Loucy (cell line): Measurements from ENCODE around the gene VPS26B.

Experiments
- CTCF ChIP-seq: fragments of 200-600 bp; sonication (generic); conservative IDR thresholded peaks from 2 replicates; pipeline ENCODE4 v1.5.1; 2014; ENCODE audit warnings: mild to moderate bottlenecking, antibody characterized with exemption, low read length
- EZH2phosphoT487 ChIP-seq: fragments of 200-600 bp; IDR thresholded peaks from 2 replicates; pipeline ENCODE4 v1.6.1; 2018; ENCODE audit warnings: antibody characterized with exemption, mild to moderate bottlenecking, moderate library complexity, borderline replicate concordance

- no peak for TF ChIP-seq CTCF
- TF ChIP-seq EZH2phosphoT487: no peak
These were observed 10.9 kb downstream of the VPS26B start for GRCh38 chr11:134235399-134235798.
